HG03439 (cell line): ENCODE data around the gene KLHL36.

Experiments
- ATAC-seq: cut with Tn5 transposase; IDR thresholded peaks from one replicate; pipeline ENCODE4 v1.9.1; 2021; ENCODE audit warnings: mild to moderate bottlenecking, moderate library complexity; ENCODE audit not compliant: unreplicated experiment

Gene KLHL36

GRCh38 chr16:84641643-84642358 is 6.5 kb upstream of the KLHL36 start:
- no peak for ATAC-seq

GRCh38 chr16:84643180-84643583 is 5.1 kb upstream of the KLHL36 start:
- ATAC-seq, result no peak

GRCh38 chr16:84643674-84644073 is 4.6 kb upstream of the KLHL36 start:
- no peak for ATAC-seq

DNA sequence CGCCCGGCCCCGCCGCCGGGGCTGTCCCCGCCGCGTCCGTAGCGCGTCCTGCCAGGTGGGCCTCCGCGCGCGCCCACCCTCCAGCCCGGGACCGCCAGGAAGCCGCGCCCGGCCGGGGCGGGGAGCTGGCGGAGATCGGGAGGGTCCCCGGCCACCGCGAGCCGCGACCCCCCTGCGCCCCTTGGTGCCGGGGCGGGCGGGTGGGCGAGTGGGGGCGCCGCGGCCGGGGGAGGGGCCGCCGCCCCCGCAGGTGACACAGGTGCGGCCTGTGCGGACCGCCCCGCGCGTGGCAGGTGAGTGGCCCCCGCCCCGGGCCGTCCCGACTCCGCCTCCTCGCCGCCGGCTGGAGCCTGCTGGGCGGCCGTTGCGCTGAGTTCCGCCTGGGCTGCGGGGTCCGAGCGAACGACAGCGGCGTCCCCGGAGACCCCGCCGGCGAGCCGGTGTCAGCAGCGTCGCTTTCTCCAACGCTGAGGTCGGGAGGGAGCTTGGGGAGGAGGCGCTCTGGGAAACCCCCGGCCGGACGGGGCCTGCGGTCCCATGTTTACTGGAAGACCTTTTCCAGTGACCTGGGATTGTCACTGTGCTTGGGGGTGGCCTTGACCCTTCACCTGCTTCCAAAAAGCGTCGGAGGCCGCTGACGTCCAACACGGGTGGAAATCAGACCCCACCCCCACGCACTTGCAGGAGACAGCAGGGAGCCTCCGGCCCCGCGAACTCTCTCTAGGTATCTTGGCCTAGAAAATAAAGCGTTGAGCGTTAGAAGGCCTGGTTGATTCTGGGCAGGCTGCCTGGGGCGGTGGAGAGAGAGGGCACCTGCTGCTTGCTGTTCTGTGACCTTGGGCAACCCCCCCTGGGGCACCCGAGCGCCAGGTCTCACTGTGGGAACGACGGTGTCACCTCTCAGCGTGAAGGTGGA is 542 bp downstream of the KLHL36 start:
- ATAC-seq, result peak; percentile 61

GRCh38 chr16:84649511-84649861 is 1.2 kb downstream of the KLHL36 start:
- ATAC-seq, result no peak

DNA sequence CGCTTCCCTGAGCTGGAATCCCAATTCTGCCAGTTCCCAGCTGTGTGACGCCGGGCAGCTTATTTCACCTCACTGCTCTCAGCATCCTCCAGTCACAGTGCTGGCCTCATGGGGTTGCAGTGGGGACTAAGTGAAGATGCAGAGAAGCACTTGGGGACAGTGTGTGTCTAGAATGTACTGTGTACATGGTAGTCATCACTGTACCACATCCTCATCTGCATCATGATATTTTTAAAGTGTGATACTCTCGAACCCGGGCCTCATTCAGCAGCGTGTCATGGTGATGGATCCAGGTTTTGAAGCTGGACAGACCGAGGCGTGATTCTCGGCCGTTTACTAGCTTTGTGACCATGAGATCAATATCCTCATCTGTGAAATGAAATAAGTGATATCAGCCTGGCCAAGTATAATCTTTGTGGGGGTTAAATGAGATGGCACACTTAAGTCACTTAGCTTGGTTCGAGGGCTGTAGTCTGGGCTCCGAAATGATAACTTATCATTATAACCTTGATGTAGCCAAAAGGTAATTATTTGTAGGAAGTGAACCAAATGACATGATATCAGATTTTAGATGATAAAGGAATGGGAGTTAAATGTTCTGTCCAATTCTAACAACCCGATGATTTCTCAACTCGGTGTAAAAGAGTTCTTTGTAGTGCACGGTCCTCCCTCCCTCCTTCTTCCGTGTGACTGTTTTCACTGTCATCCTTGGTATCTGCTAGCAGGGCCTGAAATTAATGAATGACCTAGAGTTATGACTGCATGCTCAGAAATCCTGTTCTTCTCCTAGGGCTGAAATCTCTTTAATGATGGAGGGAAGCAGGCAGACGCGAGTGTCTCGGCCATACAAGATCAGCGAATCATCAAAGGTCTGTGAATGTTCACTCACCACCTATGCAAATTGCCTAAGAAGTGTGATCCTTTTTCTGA is 2.0 kb downstream of the KLHL36 start:
- no peak for ATAC-seq

- ATAC-seq, result no peak
Measured at GRCh38 chr16:84652566-84652965, 4.3 kb downstream of the KLHL36 start.

DNA sequence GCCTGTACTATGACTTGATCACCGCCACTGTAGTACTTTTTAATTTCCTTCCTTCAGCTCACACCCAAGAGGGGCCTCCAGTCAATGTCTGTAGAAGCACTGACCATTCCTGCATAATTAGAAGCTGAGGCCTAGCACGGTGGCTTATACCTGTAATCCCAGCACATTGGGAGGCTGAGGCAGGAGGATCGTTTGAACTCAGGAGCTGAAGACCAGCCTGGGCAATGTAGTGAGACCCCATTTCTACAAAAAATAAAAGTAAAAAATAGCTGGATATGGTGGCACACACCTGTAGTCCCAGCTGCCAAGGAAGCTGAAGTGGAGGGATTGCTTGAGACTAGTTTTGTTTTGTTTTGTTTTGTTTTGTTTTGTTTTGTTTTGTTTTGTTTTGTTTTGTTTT is 5.9 kb downstream of the KLHL36 start:
- ATAC-seq, result no peak

- ATAC-seq, result no peak
Measured at GRCh38 chr16:84654998-84655397, 6.7 kb downstream of the KLHL36 start.

GRCh38 chr16:84656649-84657048 is 8.3 kb downstream of the KLHL36 start:
- no peak for ATAC-seq

DNA sequence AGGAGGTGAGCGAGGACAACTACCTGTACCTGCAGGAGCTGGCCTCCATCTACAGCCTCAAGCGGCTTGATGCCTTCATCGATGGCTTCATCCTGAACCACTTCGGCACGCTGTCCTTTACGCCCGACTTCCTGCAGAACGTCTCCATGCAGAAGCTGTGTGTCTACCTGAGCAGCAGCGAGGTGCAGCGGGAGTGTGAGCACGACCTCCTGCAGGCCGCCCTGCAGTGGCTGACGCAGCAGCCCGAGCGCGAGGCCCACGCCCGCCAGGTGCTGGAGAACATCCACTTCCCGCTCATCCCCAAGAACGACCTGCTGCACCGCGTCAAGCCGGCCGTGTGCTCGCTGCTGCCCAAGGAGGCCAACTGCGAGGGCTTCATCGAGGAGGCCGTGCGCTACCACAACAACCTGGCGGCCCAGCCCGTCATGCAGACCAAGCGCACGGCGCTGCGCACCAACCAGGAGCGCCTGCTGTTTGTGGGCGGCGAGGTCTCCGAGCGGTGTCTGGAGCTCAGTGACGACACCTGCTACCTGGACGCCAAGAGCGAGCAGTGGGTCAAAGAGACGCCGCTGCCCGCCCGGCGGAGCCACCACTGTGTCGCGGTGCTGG is 9.0 kb downstream of the KLHL36 start:
- no peak for ATAC-seq

GRCh38 chr16:84658690-84659089 is 10.4 kb downstream of the KLHL36 start:
- ATAC-seq, result no peak

DNA sequence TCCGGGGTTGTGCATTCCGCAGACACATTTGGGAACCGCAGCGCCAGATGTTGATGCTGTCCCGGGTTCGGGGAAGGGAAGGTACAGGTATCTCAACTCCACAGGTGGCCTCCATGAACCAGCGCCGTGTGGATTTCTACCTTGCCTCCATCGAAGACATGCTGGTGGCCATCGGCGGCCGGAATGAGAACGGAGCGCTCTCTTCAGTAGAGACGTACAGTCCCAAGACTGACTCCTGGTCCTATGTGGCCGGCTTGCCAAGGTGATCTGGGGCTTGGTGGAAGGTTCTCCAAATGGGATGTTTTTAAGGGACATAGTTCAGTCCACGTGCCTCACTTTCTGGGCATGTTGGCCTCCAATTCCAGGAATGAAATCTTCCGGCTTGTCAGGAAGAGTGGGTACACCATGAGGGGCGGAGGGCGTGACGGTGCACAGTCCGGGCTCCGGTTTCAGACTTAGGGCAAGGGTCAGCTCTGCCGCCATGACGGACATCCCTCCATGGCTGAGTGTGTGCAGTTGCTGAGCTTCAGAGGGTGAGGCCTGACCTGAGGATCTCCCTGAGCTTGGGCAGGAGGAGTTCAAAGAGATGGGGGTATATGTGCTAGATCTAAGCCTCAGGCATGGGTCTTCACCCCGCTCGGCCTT is 11.5 kb downstream of the KLHL36 start:
- no peak for ATAC-seq

DNA sequence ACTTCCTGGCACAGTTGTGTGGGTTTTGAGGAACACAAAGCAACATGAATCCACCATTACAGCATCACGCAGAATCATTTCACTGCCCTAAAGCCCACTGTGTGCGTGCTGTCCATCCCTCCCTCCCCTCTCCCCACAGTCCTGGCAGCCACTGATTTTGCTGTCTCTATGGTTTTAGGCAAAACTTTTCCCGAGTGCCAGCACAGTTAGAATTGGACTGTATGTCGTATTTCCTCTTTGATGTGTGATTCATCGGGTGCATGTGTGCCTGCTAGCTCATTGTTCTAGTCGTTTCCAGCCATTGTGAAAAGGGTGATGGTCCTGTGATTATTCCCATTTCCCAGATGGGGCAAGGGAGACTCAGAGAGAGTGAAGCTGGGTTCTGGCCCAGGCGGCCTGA is 12.7 kb downstream of the KLHL36 start:
- ATAC-seq, result no peak

DNA sequence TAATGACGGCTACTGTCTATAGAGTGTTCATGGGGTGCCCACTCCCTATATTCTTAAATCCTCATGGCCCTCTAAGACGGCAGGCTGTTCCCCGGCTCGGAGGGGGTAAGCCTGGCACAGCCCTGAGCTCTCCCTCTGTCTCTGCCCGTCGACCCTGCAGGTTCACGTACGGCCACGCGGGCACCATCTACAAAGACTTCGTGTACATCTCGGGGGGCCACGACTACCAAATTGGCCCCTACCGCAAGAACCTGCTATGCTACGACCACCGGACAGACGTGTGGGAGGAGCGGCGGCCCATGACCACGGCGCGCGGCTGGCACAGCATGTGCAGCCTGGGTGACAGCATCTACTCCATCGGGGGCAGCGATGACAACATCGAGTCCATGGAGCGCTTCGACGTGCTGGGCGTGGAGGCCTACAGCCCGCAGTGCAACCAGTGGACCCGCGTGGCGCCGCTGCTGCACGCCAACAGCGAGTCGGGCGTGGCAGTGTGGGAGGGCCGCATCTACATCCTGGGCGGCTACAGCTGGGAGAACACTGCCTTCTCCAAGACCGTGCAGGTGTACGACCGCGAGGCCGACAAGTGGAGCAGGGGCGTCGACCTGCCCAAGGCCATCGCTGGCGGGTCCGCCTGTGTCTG is 13.2 kb downstream of the KLHL36 start:
- no peak for ATAC-seq

GRCh38 chr16:84662471-84662870 is 14.2 kb downstream of the KLHL36 start:
- no peak for ATAC-seq

GRCh38 chr16:84663433-84664101 is 15.3 kb downstream of the KLHL36 start:
- ATAC-seq, result no peak

GRCh38 chr16:84665359-84665758 is 17.0 kb downstream of the KLHL36 start:
- ATAC-seq, result no peak

DNA sequence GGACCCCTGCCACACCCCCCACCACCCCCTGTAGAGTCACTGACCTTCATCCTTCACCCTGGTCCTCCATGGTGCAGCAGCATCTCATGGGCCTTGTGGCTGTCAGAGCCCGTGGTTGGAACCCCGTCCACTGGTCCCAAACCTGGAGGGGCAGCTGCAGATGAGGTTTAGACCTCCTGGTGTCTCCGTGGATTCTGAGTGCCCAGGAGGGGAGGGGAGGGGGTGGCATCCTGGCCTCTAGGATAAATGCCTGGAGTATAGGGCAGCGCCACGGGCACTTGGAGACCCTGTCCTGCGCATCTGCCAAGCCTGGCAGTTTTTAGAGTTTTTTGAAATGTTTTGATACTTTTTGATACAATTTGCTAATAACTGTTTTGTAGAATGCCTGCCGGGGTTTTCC is 17.5 kb downstream of the KLHL36 start:
- ATAC-seq, result no peak
